GM18519 (cell line): ENCODE results near the gene RNF20.
"Not testable (repeated sequence)": the region's sequence is repeated elsewhere in the genome, so short reads cannot be mapped to it uniquely, and the experiment has no call there.

Source experiments
- ATAC-seq: cut with Tn5 transposase; IDR thresholded peaks from one replicate; pipeline ENCODE4 v1.9.1; 2021; ENCODE audit warnings: mild to moderate bottlenecking, moderate library complexity; ENCODE audit not compliant: unreplicated experiment, low FRiP score

RNF20 gene

GRCh38 chr9:101533334-101534204 lies at the start of gene RNF20:
TSS of gene RNF20 (plus strand) at chr9:101533853. CDS start at chr9:101535424, 1,571 bp downstream.
- ATAC-seq, result peak; percentile 95

GRCh38 chr9:101484046-101484445 lies 49.6 kb upstream of the RNF20 start:
- ATAC-seq, result no peak

DNA sequence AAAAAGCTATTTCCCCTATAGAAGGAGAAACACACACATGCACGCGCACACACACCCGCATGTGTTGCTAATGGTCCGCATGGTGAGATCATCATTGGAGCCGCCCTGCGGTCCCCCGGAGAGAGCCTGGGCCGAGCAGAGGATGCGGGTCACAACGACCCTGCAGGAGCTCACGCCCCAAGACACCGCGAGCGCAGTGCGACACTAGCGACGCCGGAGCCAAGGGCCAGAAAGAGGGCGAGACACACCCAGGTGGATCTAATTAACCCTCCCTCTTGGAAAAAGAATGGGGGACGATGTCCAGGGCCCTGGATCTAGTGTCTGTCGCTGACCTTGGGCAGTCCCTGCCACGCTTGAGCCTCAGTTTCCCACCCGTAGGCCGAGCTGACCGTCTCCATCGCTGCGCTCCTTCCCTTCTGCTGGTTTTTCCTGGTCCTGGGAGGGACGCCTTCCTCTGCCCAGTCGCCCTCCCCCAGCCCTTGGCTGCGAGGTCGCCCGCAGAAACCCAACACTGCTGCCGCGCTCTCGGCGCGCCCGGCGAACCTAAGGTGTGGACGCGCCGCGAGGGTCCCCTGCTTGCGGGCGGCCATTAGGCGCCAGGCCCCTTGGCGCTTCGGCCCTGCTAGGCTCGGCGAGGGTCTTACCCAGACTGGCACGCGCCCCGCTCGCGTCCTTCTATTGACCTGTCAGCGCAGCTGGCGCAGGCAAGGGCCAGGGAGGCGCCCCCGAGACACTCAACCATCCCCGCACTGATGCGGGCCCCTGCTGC lies 47.5 kb upstream of the RNF20 start:
- ATAC-seq, result no peak

DNA sequence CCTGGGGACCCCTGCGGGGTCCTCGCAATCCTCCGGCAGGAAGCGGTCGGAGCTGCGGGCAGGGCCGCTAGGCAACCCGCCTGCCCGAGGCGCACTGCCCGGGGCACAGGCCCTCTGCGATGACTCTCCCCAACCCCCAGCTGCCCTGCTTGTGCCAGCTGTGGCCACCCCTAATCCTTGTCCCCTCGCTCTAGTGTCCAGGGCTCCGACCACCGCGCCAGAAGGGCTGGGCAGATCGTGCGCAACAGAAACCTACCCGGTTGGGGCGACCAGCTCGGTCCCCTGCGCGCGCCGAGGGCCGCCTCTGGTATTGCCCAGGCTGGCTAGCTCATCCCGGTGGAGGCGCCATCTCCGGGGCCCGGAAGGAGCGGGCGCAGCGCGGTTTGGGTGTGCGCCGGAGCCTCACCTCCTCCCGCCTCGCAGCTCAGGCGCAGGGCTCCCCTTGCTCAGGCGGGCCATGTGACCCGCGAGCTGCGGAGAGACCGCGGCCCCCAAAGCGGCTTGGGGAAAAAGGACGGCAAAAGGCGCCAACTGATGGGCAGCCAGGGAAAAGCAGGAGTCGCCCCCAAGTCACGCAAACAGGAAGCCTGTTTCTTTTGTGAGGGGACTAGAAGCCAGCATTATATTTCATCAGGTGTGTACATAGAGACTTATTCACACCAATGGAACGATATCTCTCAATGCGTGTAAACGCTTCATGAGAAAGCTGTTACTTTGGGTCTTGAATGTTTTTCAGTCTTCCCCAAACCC lies 46.8 kb upstream of the RNF20 start:
- ATAC-seq, result no peak

DNA sequence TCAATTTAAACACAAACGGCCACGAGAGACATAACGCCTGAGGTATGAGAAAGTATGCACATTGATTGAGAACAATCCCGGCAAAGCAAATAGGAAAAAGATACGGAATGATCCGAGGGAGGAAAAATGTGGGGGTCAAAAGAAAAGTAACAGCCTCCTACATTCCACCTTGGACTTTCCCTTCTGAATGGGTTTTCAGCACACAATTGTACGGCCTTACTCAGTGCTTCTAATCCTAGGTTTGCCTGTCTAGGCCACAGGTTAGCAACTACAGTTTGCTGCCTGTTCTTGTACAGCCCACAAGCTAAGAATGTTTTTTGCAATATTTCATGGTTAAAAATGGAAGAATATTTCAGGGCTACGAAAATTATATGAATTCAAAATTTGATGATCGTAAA lies 46.2 kb upstream of the RNF20 start:
- no peak for ATAC-seq

- no peak for ATAC-seq
These were observed 37.8 kb upstream of the RNF20 start for GRCh38 chr9:101495810-101496209.

DNA sequence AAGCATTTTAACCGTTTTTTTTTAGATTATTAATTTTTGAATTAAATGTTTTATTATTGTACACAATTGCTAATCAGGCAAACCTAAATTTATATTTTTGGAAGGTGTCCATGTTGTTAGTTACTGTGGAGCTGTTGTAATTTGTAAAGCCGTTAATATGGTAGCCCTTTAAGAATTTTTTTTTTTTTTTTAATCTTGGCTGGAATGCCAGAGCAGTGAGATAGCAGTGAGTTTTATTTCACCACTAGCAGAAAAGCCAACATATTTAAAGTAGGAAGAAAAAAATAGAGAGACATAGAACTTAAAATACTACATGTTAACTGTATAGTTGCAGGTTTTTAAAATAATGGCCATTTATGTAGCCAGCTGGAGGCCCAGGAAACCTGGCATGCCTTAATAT lies 35.3 kb upstream of the RNF20 start:
- ATAC-seq, result no peak

DNA sequence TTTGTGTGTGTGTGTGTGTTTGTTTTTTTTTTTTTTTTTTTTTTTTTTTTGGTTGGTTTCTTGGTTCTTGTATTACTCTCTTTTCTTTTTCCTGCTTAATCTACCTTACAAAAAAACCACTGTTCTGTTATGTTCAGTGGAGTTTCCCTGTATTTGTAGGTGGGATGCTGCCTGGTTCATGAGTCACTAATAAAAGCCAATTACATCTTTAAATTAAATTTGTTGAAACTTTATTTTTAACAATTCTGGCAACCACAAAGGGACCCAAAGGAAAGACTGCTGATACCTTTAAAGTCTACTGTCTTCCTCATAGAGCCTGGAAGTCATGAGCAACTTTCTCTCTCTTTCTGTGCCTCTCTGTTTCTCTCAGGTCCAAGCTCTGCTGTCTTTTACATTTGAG lies 29.5 kb upstream of the RNF20 start:
- no peak for ATAC-seq

DNA sequence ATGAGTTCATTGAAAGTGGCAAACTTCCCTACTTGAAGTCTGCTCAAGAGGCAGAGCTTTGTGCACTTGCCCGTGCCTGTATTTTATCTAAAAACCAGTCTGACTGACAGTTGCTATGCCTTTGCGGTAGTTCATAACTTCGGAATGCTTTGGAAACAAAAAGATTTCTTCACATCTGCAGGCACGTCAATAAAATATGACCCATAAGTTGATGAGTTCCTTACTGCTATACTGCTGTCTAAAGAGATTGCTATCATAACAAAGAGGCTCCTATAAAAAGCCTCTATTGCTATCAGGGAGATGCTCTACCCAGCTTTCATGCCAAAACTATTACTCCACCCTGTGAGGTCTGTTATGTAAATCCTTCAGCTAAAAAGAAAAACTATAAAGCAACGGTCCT lies 25.4 kb upstream of the RNF20 start:
- ATAC-seq, result no peak

- no peak for ATAC-seq
These were observed 24.1 kb upstream of the RNF20 start for GRCh38 chr9:101509572-101509971.

- no peak for ATAC-seq
These were observed 23.2 kb upstream of the RNF20 start for GRCh38 chr9:101510459-101510858.

DNA sequence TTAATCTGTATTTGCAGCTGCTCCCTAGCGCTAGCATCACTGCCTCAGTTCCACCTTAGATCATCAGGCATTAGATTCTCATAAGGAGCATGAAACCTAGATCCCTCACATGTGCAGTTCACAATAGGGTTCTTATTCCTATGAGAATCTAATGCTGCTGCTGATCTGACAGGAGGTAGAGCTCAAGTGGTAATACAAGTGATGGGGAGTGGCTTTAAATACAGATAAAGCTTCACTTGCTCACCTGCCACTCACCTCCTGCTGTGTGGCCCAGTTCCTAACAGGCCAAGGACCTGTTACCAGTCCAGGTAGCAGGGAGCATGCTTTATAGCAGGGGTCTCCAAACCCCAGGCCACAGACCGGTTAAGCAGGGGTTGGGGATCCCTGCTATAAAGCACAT lies 22.6 kb upstream of the RNF20 start:
- no peak for ATAC-seq

DNA sequence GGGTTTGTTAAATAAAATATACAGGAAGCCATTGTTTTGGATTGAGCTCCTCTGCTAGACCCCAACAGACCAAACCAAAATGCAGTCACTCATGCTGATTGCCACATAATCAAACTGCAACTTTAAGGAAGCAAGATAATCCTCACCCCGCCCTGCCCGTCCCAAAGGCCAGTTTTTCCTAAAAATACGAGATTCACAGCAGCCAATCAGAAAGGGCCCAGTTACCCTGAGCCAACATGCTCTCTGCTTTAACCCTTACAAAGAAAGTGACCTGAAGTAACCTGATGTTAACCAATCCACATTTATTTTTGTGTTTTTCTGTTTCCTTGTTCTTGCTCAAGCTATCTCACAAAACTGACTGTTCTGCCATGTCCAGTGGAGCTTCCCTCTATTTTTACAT lies 21.5 kb upstream of the RNF20 start:
- ATAC-seq, result no peak

DNA sequence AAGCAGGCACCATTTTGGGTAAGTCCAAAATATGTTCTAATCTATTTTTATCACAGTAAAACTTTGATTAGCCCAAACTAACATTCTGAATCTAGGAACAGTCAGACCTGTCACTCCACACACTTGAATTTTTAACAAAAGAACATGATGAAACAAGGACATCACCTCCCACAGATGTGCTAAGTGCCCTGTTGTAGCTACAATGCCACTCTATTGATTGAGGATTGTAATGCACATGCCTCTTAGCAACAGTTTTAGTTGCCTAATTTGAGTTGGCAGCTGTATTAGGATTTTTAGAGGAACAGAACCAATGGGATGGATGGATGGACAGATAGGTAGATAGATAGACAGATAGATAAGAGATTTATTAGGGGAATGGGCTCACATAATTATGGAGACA lies 20.3 kb upstream of the RNF20 start:
- ATAC-seq, result no peak

- ATAC-seq, result no peak
These were observed 19.6 kb upstream of the RNF20 start for GRCh38 chr9:101514071-101514470.

DNA sequence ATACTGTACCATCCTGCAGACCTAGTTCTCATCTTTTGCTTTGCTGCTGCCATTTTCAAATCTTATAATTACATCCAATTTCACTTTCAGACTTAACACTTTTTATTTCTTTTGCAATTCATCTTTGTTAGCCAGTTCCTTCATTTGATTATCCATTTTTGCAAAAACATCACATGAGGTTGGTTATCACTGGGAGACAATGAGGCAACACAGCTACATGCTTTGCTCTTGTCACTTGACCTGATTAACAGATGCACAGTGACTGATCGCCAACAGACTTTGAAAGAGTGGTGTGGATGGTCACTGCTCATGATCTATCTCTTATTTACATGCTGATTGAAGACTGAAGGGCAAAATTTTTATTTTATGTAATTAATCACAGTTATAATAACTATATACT lies 17.0 kb upstream of the RNF20 start:
- no peak for ATAC-seq

- ATAC-seq, result not testable (repeated sequence)
These were observed 15.2 kb upstream of the RNF20 start for GRCh38 chr9:101518489-101518888.

GRCh38 chr9:101524371-101524770 lies 9.3 kb upstream of the RNF20 start:
- no peak for ATAC-seq

- no peak for ATAC-seq
These were observed 6.6 kb upstream of the RNF20 start for GRCh38 chr9:101527066-101527465.

- no peak for ATAC-seq
These were observed 5.6 kb upstream of the RNF20 start for GRCh38 chr9:101528015-101528414.

DNA sequence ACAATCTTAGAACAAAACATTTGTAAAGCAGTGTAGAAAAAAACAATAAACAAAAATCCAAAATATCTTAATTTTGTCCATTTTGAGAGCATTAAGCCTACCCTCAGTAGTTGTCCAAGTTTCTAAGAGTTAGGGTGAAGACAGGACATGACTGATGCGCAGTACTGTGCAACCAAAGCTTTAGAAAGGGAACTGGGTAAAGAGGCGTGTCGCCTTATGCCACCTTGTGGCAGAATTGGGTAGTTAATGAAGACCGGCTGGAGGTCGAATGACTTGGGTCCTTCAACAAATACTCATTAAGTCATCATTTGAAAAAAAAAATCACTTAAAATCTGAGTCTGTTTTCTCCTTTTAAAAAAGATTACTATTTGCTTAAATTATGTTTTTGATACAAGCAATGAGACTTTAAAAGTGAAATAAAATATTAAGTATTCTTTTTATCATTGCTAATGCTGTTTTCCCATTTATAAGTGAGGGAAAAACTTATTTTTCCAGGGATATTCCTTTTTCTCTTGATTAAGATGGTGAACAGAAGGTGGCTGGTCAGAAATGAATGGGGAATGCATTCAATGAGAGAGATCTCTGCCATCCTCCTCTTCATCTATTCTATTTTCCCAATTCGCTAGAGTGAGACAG lies 3.5 kb upstream of the RNF20 start:
- ATAC-seq, result peak; percentile 69
